ENCODE data around the gene COQ5. TPM values are rescaled to one million over a fixed set of nuclear protein-coding genes. Genes with fewer than 3 reads are reported as not detected.

Gene COQ5
- total and polyA plus RNA-seq, 4 donors: 25.0 to 33.6 (median 30.6) TPM

- TF ChIP-seq ZBTB33 (IDR thresholded peaks at IDR 0.05) (no peak), HNF4A (conservative IDR thresholded peaks at IDR 0.05) (no peak), GABPA (IDR thresholded peaks at IDR 0.05 in 1 of 2, conservative IDR thresholded peaks at IDR 0.05 in 1 of 2) (no peak), ATF3 (IDR thresholded peaks at IDR 0.05) (no peak)
Observed at GRCh38 chr12:120514002-120514401, 15.0 kb downstream of the COQ5 start (continued).

- Histone ChIP-seq H3K9me3 (ENCODE audit: control insufficient read depth in 4 of 4, low read length in 3 of 4) (no peaks in the 10 kb centered on the region), H3K27ac (ENCODE audit: low read depth in 1 of 2, low read length in 2 of 2) (no peak overlapping the region), H3K27me3 (ENCODE audit: control insufficient read depth in 4 of 4, insufficient read depth in 4 of 4, low read length in 3 of 4) (no peaks in the 10 kb centered on the region), H3K4me3 (ENCODE audit: low read depth in 1 of 3, low read length in 3 of 3) (no peak overlapping the region), H3K9ac (ENCODE audit: low read depth in 1 of 2, low read length in 2 of 2) (no peak overlapping the region), H3K4me1 (ENCODE audit: control insufficient read depth in 4 of 4, insufficient read depth in 4 of 4, low read length in 3 of 4) (no peaks in the 10 kb centered on the region), H3K36me3 (ENCODE audit: control insufficient read depth in 4 of 4, insufficient read depth in 3 of 4, low read depth in 1 of 4, low read length in 3 of 4) (peaks cover 7 to 36% (median 22%) of the 10 kb centered on the region in 4 donors)
- TF ChIP-seq GABPA (IDR thresholded peaks at IDR 0.05 in 1 of 2, conservative IDR thresholded peaks at IDR 0.05 in 1 of 2): no peak
- TF ChIP-seq TAF1 (conservative IDR thresholded peaks at IDR 0.05): no peak
- no peak for TF ChIP-seq NR2F2 (IDR thresholded peaks at IDR 0.05)
- no peak for TF ChIP-seq RXRA (IDR thresholded peaks at IDR 0.05)
- TF ChIP-seq FOXA2 (IDR thresholded peaks at IDR 0.05): no peak
- TF ChIP-seq RAD21 (IDR thresholded peaks at IDR 0.05): no peak
- no peak for TF ChIP-seq HNF4G (IDR thresholded peaks at IDR 0.05)
- no peak for TF ChIP-seq JUND (IDR thresholded peaks at IDR 0.05)
- no peak for TF ChIP-seq ATF3 (IDR thresholded peaks at IDR 0.05)
- no peak for TF ChIP-seq CTCF (IDR thresholded peaks at IDR 0.05; ENCODE audit: low read depth, low read length, missing input control)
- TF ChIP-seq SP1 (IDR thresholded peaks at IDR 0.05): no peak
- no peak for TF ChIP-seq MAX (IDR thresholded peaks at IDR 0.05)
- TF ChIP-seq ZBTB33 (IDR thresholded peaks at IDR 0.05): no peak
- no peak for TF ChIP-seq FOXA1 (IDR thresholded peaks at IDR 0.05)
- no peak for TF ChIP-seq YY1 (IDR thresholded peaks at IDR 0.05)
- TF ChIP-seq REST (IDR thresholded peaks at IDR 0.05): no peak
- no peak for TF ChIP-seq EGR1 (IDR thresholded peaks at IDR 0.05; ENCODE audit: low read depth in 2 of 2)
- no peak for DNase-seq (ENCODE audit: low spot score)
- 89% methylated on average over 8 of the region's 8 CpGs for WGBS
Observed at GRCh38 chr12:120508537-120508936, 20.4 kb downstream of the COQ5 start.
